ENCODE results near the gene HECW1. TPM values are rescaled to one million over a fixed set of nuclear protein-coding genes. Genes with fewer than 3 reads are reported as not detected.

HECW1 gene
- total RNA-seq, 4 donors from 2014 or later, result 0.62 to 4.3 (median 1.4) TPM; not detected in 1

DNA sequence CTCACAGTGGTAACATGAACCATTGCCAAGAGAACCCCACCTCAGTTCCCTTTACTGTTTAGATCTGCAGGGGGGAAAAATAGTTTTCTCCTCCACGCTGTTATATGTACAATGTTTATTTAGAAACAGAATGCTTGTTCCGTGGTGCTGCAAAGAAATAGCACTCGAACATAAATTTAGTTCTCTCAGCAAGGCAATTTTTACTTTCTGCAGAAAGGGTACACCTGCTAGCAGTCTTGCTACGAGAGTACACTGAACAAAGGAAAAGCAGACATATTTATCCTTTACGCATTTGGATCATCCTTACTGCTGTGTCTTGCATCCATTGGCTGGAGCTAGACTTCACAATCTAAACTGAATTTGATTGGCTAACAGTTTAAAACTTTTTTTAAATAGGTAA is 178.5 kb downstream of the HECW1 start:
- intact Hi-C loops (cut with DNase I; ENCODE audit: low total_unique reads), result no loop called here
- DNase-seq (ENCODE audit: low spot score in 2 of 2), result no peak
- TF ChIP-seq, protein P1, sequence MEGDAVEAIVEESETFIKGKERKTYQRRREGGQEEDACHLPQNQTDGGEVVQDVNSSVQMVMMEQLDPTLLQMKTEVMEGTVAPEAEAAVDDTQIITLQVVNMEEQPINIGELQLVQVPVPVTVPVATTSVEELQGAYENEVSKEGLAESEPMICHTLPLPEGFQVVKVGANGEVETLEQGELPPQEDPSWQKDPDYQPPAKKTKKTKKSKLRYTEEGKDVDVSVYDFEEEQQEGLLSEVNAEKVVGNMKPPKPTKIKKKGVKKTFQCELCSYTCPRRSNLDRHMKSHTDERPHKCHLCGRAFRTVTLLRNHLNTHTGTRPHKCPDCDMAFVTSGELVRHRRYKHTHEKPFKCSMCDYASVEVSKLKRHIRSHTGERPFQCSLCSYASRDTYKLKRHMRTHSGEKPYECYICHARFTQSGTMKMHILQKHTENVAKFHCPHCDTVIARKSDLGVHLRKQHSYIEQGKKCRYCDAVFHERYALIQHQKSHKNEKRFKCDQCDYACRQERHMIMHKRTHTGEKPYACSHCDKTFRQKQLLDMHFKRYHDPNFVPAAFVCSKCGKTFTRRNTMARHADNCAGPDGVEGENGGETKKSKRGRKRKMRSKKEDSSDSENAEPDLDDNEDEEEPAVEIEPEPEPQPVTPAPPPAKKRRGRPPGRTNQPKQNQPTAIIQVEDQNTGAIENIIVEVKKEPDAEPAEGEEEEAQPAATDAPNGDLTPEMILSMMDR (IDR thresholded peaks at IDR 0.05), result no peak
- no peak for TF ChIP-seq POLR2A (IDR thresholded peaks at IDR 0.05)
- no peak overlapping the region for H3K4me3 ChIP-seq (ENCODE audit: low read depth, poor library complexity, severe bottlenecking)
- 93 to 95% methylated on average over 5 of the region's 5 CpGs for WGBS, 2 donors

DNA sequence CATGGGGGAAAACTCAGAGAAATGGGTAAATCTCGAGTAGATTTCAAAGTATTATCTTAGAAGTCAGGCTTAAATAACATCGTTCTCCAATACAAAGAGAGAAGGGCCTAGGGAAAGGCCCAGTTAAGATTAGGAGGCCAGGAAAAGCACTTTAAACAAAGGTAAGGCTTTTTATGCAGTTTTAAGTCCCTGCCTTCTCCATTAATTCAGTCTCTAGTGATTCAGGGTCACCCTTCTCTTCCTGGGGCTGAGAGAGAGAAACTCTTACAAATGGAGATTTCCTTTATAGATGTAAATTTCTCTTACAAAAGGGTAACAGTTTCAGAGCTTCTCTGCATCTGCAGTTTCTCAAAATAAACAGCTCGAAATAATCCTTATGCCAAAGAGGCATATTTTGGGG is 179.3 kb downstream of the HECW1 start:
- 86 to 90% methylated on average over 3 of the region's 3 CpGs for WGBS, 2 donors
- no peak for DNase-seq (ENCODE audit: low spot score in 2 of 2)
- TF ChIP-seq POLR2A (IDR thresholded peaks at IDR 0.05), result no peak
- TF ChIP-seq, protein P1 (IDR thresholded peaks at IDR 0.05), result no peak
- intact Hi-C loops (cut with DNase I; ENCODE audit: low total_unique reads), result no loop called here
- no peak overlapping the region for H3K4me3 ChIP-seq (ENCODE audit: low read depth, poor library complexity, severe bottlenecking)

DNA sequence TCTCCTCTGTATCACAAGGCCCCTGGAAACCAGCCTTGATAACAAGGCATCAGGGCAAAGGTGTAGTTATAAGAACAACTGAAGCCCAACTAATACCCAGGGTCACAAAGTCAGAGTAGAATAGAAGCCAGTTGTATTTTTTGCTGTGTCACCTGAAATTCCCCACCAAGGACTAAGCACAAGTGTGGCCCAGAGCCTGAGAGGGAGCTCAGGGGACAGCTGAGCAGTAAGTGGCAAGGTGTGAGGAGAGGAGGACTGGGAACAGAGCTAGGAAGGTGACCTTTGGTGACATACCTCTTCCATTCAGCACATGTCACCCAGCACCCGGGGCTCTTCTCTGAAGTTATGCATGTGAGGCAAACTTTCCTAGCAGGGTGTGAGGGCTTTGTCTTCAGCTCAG is 179.9 kb downstream of the HECW1 start:
- intact Hi-C loops (cut with DNase I; ENCODE audit: low total_unique reads), result no loop called here
- no peak for DNase-seq (ENCODE audit: low spot score in 2 of 2)
- no peak overlapping the region for H3K4me3 ChIP-seq (ENCODE audit: low read depth, poor library complexity, severe bottlenecking)
- TF ChIP-seq, protein P1 (IDR thresholded peaks at IDR 0.05), result no peak
- TF ChIP-seq POLR2A (IDR thresholded peaks at IDR 0.05), result no peak
- WGBS, 2 donors, result 92 to 94% methylated on average over 1 of the region's 1 CpG

DNA sequence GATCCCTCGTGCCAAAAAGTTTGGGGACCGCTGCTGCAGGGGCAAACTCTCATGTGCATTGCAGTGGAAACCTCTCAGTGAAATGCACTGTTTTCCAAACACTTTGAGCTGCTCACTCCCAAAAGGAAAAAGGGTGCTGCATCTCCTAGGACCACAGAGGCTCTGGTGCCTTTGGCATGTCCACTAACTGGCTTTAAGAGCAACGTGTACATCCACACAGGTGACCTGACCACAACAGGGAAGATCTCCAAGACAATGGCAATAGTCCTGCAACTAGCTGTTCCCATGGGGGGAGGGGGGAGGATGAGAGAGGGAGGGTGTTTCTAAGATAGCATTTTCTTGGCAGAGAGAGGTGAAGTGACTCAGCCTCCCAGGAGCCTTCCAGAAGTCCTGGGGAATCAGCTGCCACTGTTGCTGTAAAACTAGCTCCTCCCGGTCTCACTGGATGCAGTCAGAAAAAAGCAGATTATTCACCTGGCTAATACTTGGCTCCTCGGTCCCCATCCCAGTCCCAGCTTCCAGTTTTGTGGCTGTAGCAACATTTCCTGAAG is 181.7 kb downstream of the HECW1 start:
- peak in 1 of 2 donors; percentile 17 for DNase-seq (ENCODE audit: low spot score in 2 of 2)
- intact Hi-C loops (cut with DNase I; ENCODE audit: low total_unique reads), result no loop called here
- WGBS, 2 donors, result 41 to 46% methylated on average over 5 of the region's 5 CpGs

DNA sequence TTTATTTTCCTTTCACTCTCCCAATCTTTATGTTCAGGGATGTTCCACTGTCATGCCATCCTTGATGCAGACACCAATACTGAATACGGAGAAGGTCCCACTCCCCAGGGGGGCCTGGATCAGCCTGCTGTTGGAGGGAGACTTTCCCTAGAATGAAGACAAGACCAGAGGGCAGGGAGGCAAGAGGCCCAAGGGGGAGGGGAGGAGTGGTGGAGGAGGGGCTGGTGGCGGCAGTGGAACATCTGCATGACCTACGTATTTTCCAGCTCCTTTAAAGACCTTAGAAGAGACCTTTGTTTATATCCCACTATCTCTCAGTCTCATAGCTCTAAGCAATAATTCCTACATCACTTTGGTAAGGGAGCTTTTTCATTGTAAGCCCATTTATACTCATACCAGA is 183.0 kb downstream of the HECW1 start:
- TF ChIP-seq, protein P1 (IDR thresholded peaks at IDR 0.05), result no peak
- no peak for TF ChIP-seq POLR2A (IDR thresholded peaks at IDR 0.05)
- H3K4me3 ChIP-seq (ENCODE audit: low read depth, poor library complexity, severe bottlenecking), result no peak overlapping the region
- 77 to 86% methylated on average over 3 of the region's 3 CpGs for WGBS, 2 donors
- intact Hi-C loops (cut with DNase I; ENCODE audit: low total_unique reads), result no loop called here
- no peak for DNase-seq (ENCODE audit: low spot score in 2 of 2)

More for the DNA sequence above, 181.7 kb downstream of the HECW1 start:
- TF ChIP-seq, protein P1 (IDR thresholded peaks at IDR 0.05), result no peak
- TF ChIP-seq POLR2A (IDR thresholded peaks at IDR 0.05), result no peak
- no peak overlapping the region for H3K4me3 ChIP-seq (ENCODE audit: low read depth, poor library complexity, severe bottlenecking)

DNA sequence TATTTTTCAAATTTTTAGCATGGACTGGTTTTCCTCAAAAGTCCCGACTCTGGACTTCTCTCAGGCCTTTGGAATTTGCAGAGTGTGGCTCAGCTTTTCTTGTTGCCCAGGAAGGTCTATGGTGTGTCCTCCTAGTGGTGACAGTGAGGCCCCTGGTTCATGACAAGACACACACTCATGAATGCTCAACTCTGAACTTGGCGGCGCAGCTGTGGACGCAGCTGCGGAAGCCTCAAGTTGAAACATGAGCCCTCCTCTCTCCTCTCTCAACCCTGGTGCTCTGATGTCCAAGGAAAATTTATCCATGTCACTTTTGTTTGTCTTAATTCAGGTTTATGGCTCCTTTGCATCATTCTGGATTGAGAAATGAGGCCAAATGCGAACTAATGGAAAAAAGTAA is 183.9 kb downstream of the HECW1 start:
- WGBS, 2 donors, result 85 to 93% methylated on average over 6 of the region's 6 CpGs
- TF ChIP-seq POLR2A (IDR thresholded peaks at IDR 0.05), result no peak
- TF ChIP-seq, protein P1 (IDR thresholded peaks at IDR 0.05), result no peak
- H3K4me3 ChIP-seq (ENCODE audit: low read depth, poor library complexity, severe bottlenecking), result no peak overlapping the region
- intact Hi-C loops (cut with DNase I; ENCODE audit: low total_unique reads), result no loop called here
- DNase-seq (ENCODE audit: low spot score in 2 of 2), result no peak

Data from lower leg skin (tissue), 4 donors.